Left ventricle myocardium superior (tissue), 1 donor: Measurements from ENCODE around the gene GTPBP3. TPM values are rescaled to one million over a fixed set of nuclear protein-coding genes. Genes with fewer than 3 reads are reported as not detected.
"Not testable (repeated sequence)": the region's sequence is repeated elsewhere in the genome, so short reads cannot be mapped to it uniquely, and the experiment has no call there.

Experiments used
- ATAC-seq: fragments of 200-7000 bp; cut with Tn5 transposase; one replicate; pipeline ENCODE4 v1.9.1; 2020; ENCODE audit warnings: mild to moderate bottlenecking, moderate library complexity
- DNase-seq: peaks from one replicate; pipeline ENCODE4 v3.0.0-alpha.2; 2020
- intact Hi-C: fragments of 100-400 bp; cut with micrococcal nuclease; formaldehyde crosslinking; loops from one replicate; pipeline ENCODE4 v1.11.0; 2022
- long read RNA-seq: library from polyadenylated mRNA; unstranded; transcript quantifications from one replicate; pipeline ENCODE4 v2.0.0, GENCODE V29; 2021
- total RNA-seq: library from RNA; stranded (reverse); fragmentation: NEBNext Ultra II Directional; extraction: Animal tissue kit (Norgen Biotek cat#: 25700); gene quantifications from one replicate; pipeline ENCODE4 v1.2.1, GENCODE V29; 2021
- donor health status: DM: no; HTN: yes; CAD: no; lungs with severe emphysema.

GTPBP3 gene
- total RNA-seq: 11.5 TPM
- long read RNA-seq, transcript GTPBP3-201 (9 exons, 2,579 nt): major isoform, 11 of 24 reads
- long read RNA-seq, transcript GTPBP3-222 (9 exons, 2,493 nt): minor isoform, 5 of 24 reads
- long read RNA-seq, partial matches to known transcripts: 0 of 24 reads
- long read RNA-seq, other reads (novel, unspliced or antisense): 5 of 24 reads

- intact Hi-C loops: no loop called here
- peak; percentile 90 for ATAC-seq
- DNase-seq: peak; percentile 98
Measured at GRCh38 chr19:17336872-17337674, at the start of gene GTPBP3. TSS of gene GTPBP3 (plus strand) at chr19:17337553. CDS start at chr19:17337612, 59 bp downstream.

GRCh38 chr19:17289489-17289888 lies 47.9 kb upstream of the GTPBP3 start:
- ATAC-seq (peak; percentile 49), DNase-seq (peak; percentile 84)
- intact Hi-C loops: loop anchor here (5.0 kb wide), 1 partner anchor 222 kb away; no protein-coding TSS in a partner anchor

GRCh38 chr19:17292301-17293074 lies 44.9 kb upstream of the GTPBP3 start:
- peak; percentile 84 for DNase-seq
- intact Hi-C loops: no loop called here
- ATAC-seq: peak; percentile 93

GRCh38 chr19:17293605-17294004 lies 43.7 kb upstream of the GTPBP3 start:
- DNase-seq (no peak), ATAC-seq (no peak)
- intact Hi-C loops: no loop called here

- peak; percentile 60 for DNase-seq
- ATAC-seq: no peak
- intact Hi-C loops: no loop called here
Measured at GRCh38 chr19:17294051-17294891, 43.1 kb upstream of the GTPBP3 start.

GRCh38 chr19:17295551-17295950 lies 41.8 kb upstream of the GTPBP3 start:
- intact Hi-C loops, DNase-seq, ATAC-seq: not testable (repeated sequence)

- DNase-seq (no peak), ATAC-seq (no peak)
- intact Hi-C loops: no loop called here
Measured at GRCh38 chr19:17296273-17296672, 41.1 kb upstream of the GTPBP3 start.

GRCh38 chr19:17296976-17297375 lies 40.4 kb upstream of the GTPBP3 start:
- intact Hi-C loops: no loop called here
- ATAC-seq (no peak), DNase-seq (no peak)

GRCh38 chr19:17300992-17301619 lies 36.2 kb upstream of the GTPBP3 start:
- ATAC-seq (no peak), DNase-seq (peak; percentile 37)
- intact Hi-C loops: no loop called here

- peak; percentile 50 for DNase-seq
Measured at GRCh38 chr19:17302391-17303166, 34.8 kb upstream of the GTPBP3 start.

GRCh38 chr19:17303167-17303939 lies 34.0 kb upstream of the GTPBP3 start, which contains the start of gene ABHD8:
TSS of gene ABHD8 (minus strand) at chr19:17303425. CDS start at chr19:17301616, 1,809 bp downstream.
- peak; percentile 97 for DNase-seq
- intact Hi-C loops: no loop called here

More at GRCh38 chr19:17302391-17303166, 34.8 kb upstream of the GTPBP3 start:
- intact Hi-C loops: no loop called here
- no peak for ATAC-seq

GRCh38 chr19:17303940-17304267 lies 33.4 kb upstream of the GTPBP3 start:
- intact Hi-C loops: no loop called here
- no peak for ATAC-seq
- peak; percentile 21 for DNase-seq

More at GRCh38 chr19:17303167-17303939, 34.0 kb upstream of the GTPBP3 start, which contains the start of gene ABHD8:
- peak; percentile 78 for ATAC-seq

- intact Hi-C loops: no loop called here
- DNase-seq (peak; percentile 30), ATAC-seq (no peak)
Measured at GRCh38 chr19:17304386-17305215, 32.8 kb upstream of the GTPBP3 start.

GRCh38 chr19:17305216-17305516 lies 32.2 kb upstream of the GTPBP3 start:
- intact Hi-C loops: no loop called here
- ATAC-seq: no peak
- DNase-seq: no peak

GRCh38 chr19:17305517-17306284 lies 31.7 kb upstream of the GTPBP3 start, which contains the start of gene MRPL34:
TSS of gene MRPL34 (plus strand) at chr19:17305872. CDS start at chr19:17305893, 21 bp downstream.
- DNase-seq (peak; percentile 96), ATAC-seq (peak; percentile 71)
- intact Hi-C loops: no loop called here
